ENCODE data around the gene BAZ2B.

- TF ChIP-seq EZH2phosphoT487 (conservative IDR thresholded peaks at IDR 0.05; ENCODE audit: low read length) = no peak
- TF ChIP-seq, protein P1, sequence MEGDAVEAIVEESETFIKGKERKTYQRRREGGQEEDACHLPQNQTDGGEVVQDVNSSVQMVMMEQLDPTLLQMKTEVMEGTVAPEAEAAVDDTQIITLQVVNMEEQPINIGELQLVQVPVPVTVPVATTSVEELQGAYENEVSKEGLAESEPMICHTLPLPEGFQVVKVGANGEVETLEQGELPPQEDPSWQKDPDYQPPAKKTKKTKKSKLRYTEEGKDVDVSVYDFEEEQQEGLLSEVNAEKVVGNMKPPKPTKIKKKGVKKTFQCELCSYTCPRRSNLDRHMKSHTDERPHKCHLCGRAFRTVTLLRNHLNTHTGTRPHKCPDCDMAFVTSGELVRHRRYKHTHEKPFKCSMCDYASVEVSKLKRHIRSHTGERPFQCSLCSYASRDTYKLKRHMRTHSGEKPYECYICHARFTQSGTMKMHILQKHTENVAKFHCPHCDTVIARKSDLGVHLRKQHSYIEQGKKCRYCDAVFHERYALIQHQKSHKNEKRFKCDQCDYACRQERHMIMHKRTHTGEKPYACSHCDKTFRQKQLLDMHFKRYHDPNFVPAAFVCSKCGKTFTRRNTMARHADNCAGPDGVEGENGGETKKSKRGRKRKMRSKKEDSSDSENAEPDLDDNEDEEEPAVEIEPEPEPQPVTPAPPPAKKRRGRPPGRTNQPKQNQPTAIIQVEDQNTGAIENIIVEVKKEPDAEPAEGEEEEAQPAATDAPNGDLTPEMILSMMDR (IDR thresholded peaks at IDR 0.05; ENCODE audit: insufficient read depth, low read length, poor library complexity, severe bottlenecking) = no peak
These were observed 154.1 kb downstream of the BAZ2B start for GRCh38 chr2:159462201-159462785.

Data from SU-DHL-6 (cell line).